HCT116 (cell line): ENCODE data around the gene UNC93B1. TPM values are rescaled to one million over a fixed set of nuclear protein-coding genes. Genes with fewer than 3 reads are reported as not detected.

Source experiments
- ATAC-seq: fragments of 200-7000 bp; cut with Tn5 transposase; 2 replicates; pipeline ENCODE4 v1.9.1; 2020; ENCODE audit warnings: mild to moderate bottlenecking, moderate library complexity
- BruUV-seq: library from RNA; stranded (reverse); fragments of 400-500 nt; replicated peaks from 2 replicates; lab custom pipeline; 2021; lab: Mats Ljungman, UMichigan
- CTCF ChIA-PET: fragments of 300-600 bp; sonication (Branson Sonifier 250); formaldehyde crosslinking; loops from one replicate; lab custom pipeline; 2021; ENCODE audit warnings: antibody characterized with exemption; lab: Charles Lee
- POLR2A ChIA-PET: fragments of 300-600, 350-600 bp; sonication (Branson Sonifier 250); formaldehyde crosslinking; loops from one replicate; lab custom pipeline; 2021; ENCODE audit warnings: antibody characterized with exemption; lab: Charles Lee
- RAD21 ChIA-PET, 2 experiments: fragments of 300-600 bp; sonication (Branson Sonifier 250); formaldehyde crosslinking; loops; one replicate each; lab custom pipeline; 2023; ENCODE audit warnings: low total read pairs in 2 of 2; ENCODE audit not compliant: uncharacterized antibody in 2 of 2, unreplicated experiment in 2 of 2, low non-redundant PET in 1 of 2; lab: Charles Lee
- DNase-seq: peaks from one replicate; pipeline ENCODE4 v3.0.0-alpha.2; 2010; ENCODE audit warnings: low read depth, low spot score
- H2AFZ ChIP-seq: fragments of 200-600 bp; shearing (Covaris generic), sonication (generic); 2 replicates; pipeline ENCODE4 v1.6.1; 2017; ENCODE audit warnings: low read depth, mixed run types, mixed read lengths, antibody characterized with exemption, low read length; ENCODE audit not compliant: poor library complexity, severe bottlenecking
- H3K27ac ChIP-seq: 2 replicates; pipeline ENCODE4 v1.5.1; 2012; ENCODE audit warnings: low read depth, low read length
- H3K27me3 ChIP-seq: fragments of 200-600 bp; sonication (generic); 2 replicates; pipeline ENCODE4 v1.6.1; 2016; ENCODE audit warnings: mixed run types, low read length, mixed read lengths; ENCODE audit not compliant: insufficient read depth
- H3K36me3 ChIP-seq, 2 experiments: fragments of 200-500 bp in 1 of 2; fragments of 200-600 bp in 1 of 2; sonication (Bioruptor generic) in 1 of 2; sonication (generic) in 1 of 2; 2 replicates each; pipeline versions ENCODE4 v1.5.1 to v1.6.1; 2014 to 2016; ENCODE audit warnings: low read length in 2 of 2, inconsistent platforms in 1 of 2, mixed read lengths in 1 of 2, mixed run types in 1 of 2; ENCODE audit not compliant: insufficient read depth in 2 of 2, control insufficient read depth in 1 of 2
- H3K4me1 ChIP-seq, 2 experiments: fragments of 200-600 bp in 1 of 2; sonication (generic) in 1 of 2; 2 replicates each; pipeline versions ENCODE4 v1.5.1 to v1.6.1; 2012 to 2017; ENCODE audit warnings: low read length in 2 of 2, inconsistent platforms in 1 of 2, mild to moderate bottlenecking in 1 of 2, mixed read lengths in 1 of 2, mixed run types in 1 of 2, moderate library complexity in 1 of 2; ENCODE audit not compliant: insufficient read depth in 2 of 2, control insufficient read depth in 1 of 2
- H3K4me2 ChIP-seq: fragments of 200-600 bp; sonication (generic); 2 replicates; pipeline ENCODE4 v1.6.1; 2017; ENCODE audit warnings: mixed run types, low read length, mixed read lengths
- H3K4me3 ChIP-seq, 2 experiments: fragments of 200-600 bp in 1 of 2; sonication (generic) in 1 of 2; replicated peaks in 1 of 2; 2 replicates each; pipeline ENCODE4 v1.5.1; 2011 to 2016; ENCODE audit warnings: low read length in 2 of 2, control low read depth in 1 of 2, low read depth in 1 of 2, mild to moderate bottlenecking in 1 of 2, mixed read lengths in 1 of 2, mixed run types in 1 of 2
- H3K79me2 ChIP-seq: fragments of 200-600 bp; sonication (generic); 2 replicates; pipeline ENCODE4 v1.6.1; 2017; ENCODE audit warnings: mild to moderate bottlenecking, mixed run types, low read length, moderate library complexity, mixed read lengths; ENCODE audit not compliant: insufficient read depth
- H3K9ac ChIP-seq: fragments of 200-600 bp; sonication (generic); 2 replicates; pipeline ENCODE4 v1.6.1; 2016; ENCODE audit warnings: low read length, mixed read lengths
- H3K9me2 ChIP-seq: fragments of 200-600 bp; sonication (generic), shearing (Covaris generic); 2 replicates; pipeline ENCODE4 v1.6.1; 2017; ENCODE audit warnings: mixed run types, mild to moderate bottlenecking, moderate library complexity; ENCODE audit not compliant: insufficient read depth
- H3K9me3 ChIP-seq, 2 experiments: fragments of 200-500 bp in 1 of 2; fragments of 200-600 bp in 1 of 2; sonication (Bioruptor generic) in 1 of 2; sonication (generic) in 1 of 2; 2 replicates each; pipeline ENCODE4 v1.6.1; 2014 to 2017; ENCODE audit warnings: low read length in 2 of 2, mixed read lengths in 2 of 2, inconsistent platforms in 1 of 2, low read depth in 1 of 2, mild to moderate bottlenecking in 1 of 2, mixed run types in 1 of 2, moderate library complexity in 1 of 2; ENCODE audit not compliant: control insufficient read depth in 1 of 2, insufficient read depth in 1 of 2
- H4K20me1 ChIP-seq: fragments of 200-600 bp; sonication (generic), shearing (Covaris generic); 2 replicates; pipeline ENCODE4 v1.6.1; 2017; ENCODE audit warnings: mixed run types, mild to moderate bottlenecking, moderate library complexity; ENCODE audit not compliant: insufficient read depth
- CTCF ChIP-seq, 3 experiments: fragments of 200-600 bp in 1 of 3; sonication (generic) in 1 of 3; IDR thresholded peaks in 2 of 3; conservative IDR thresholded peaks in 1 of 3; 2 replicates each; pipeline ENCODE4 v1.5.1; 2012 to 2017; ENCODE audit warnings: low read depth in 2 of 3, low read length in 2 of 3, antibody characterized with exemption in 1 of 3, borderline replicate concordance in 1 of 3, control low read depth in 1 of 3, mild to moderate bottlenecking in 1 of 3, mixed read lengths in 1 of 3, mixed run types in 1 of 3, moderate library complexity in 1 of 3; ENCODE audit not compliant: insufficient read depth in 1 of 3
- EZH2 ChIP-seq: fragments of 200-600 bp; sonication (generic); IDR thresholded peaks from 2 replicates; pipeline ENCODE4 v1.6.1; 2017; ENCODE audit warnings: antibody characterized with exemption, mixed run types
- EZH2phosphoT487 ChIP-seq: fragments of 200-600 bp; IDR thresholded peaks from 2 replicates; pipeline ENCODE4 v1.6.1; 2018; ENCODE audit warnings: antibody characterized with exemption, borderline replicate concordance
- FOSL1 ChIP-seq: IDR thresholded peaks from 2 replicates; pipeline ENCODE4 v1.6.1; 2012; ENCODE audit warnings: low read depth
- SP1 ChIP-seq: IDR thresholded peaks from 2 replicates; pipeline ENCODE4 v1.6.1; 2012; ENCODE audit warnings: low read depth
- intact Hi-C: fragments of 100-400 bp; cut with micrococcal nuclease; formaldehyde crosslinking; loops from 2 replicates; pipeline ENCODE4 v1.10.0; 2022
- total RNA-seq: library from RNA; stranded (reverse); gene quantifications from one replicate; pipeline ENCODE4 v1.2.1, GENCODE V29; 2021; ENCODE audit not compliant: unreplicated experiment

The UNC93B1 gene
- total RNA-seq, 1 experiment from 2014 or later, result 72.9 TPM

- Histone ChIP-seq H4K20me1 (no peaks in the 10 kb centered on the region), H3K4me2 (peak overlapping the region; percentile 7; the same call in 1 of the 2 replicates), H3K9me3 (peaks cover 0 to 5% of the 10 kb centered on the region in 2 experiments; a peak in 1 of 4 replicates), H3K9me2 (no peaks in the 10 kb centered on the region), H3K79me2 (no peaks in the 10 kb centered on the region), H3K4me3 (no peak overlapping the region), H2AFZ (no peak overlapping the region), H3K27ac (no peak overlapping the region), H3K27me3 (no peaks in the 10 kb centered on the region), H3K9ac (no peak overlapping the region), H3K4me1 (peaks cover 39 to 69% of the 10 kb centered on the region in 2 experiments), H3K36me3 (no peaks in the 10 kb centered on the region)
- CTCF ChIA-PET, result no interaction called here
- TF ChIP-seq CTCF (IDR thresholded peaks at IDR 0.05 in 2 of 3, conservative IDR thresholded peaks at IDR 0.05 in 1 of 3; ENCODE audit: borderline replicate concordance in 1 of 3, insufficient read depth in 1 of 3, low read depth in 2 of 3, low read length in 2 of 3) (peak in 1 of 3 experiments; percentile 19; a peak in 2 of 6 replicates), FOSL1 (no peak), EZH2phosphoT487 (no peak)
- BruUV-seq, result no TSS peak
- ATAC-seq, result peak; percentile 29
- intact Hi-C loops, result loop anchor here (5.0 kb wide), 1 partner anchor 182 kb away; no protein-coding TSS in a partner anchor
- POLR2A ChIA-PET, result no interaction called here
- DNase-seq, result no peak
- RAD21 ChIA-PET, result no interaction called here
Measured at GRCh38 chr11:68025047-68025446, 21.1 kb upstream of the UNC93B1 start.

DNA sequence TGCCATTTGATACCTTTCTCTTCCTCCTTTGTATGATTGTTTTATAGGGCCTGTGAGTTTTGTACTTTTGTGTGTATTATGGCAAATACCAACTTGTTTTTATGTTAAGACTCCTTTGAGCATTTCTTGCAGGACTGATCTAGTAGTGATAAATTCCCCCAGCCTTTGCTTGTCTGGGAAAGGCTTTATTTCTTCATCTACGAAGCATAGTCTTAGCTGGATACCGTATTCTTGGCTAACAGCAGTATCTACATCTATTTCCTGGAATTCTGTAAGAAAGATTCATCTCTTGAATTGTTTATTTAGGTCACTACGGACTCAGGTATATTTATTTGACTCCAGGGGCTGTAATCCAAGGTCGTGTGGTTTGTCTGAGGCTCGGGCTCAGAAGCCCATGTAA lies 20.6 kb upstream of the UNC93B1 start:
- intact Hi-C loops, result no loop called here
- no peaks in the 10 kb centered on the region for H4K20me1 ChIP-seq
- H3K4me3 ChIP-seq, result no peak overlapping the region
- no peak overlapping the region for H3K27ac ChIP-seq
- ChIA-PET CTCF (no interaction called here), POLR2A (no interaction called here), RAD21 (no interaction called here)
- peaks cover 41 to 69% of the 10 kb centered on the region in 2 experiments for H3K4me1 ChIP-seq
- H3K9me3 ChIP-seq, result peaks cover 0 to 4% of the 10 kb centered on the region in 2 experiments; a peak in 1 of 4 replicates
- H3K4me2 ChIP-seq, result no peak overlapping the region
- no peak for DNase-seq
- H3K27me3 ChIP-seq, result no peaks in the 10 kb centered on the region
- TF ChIP-seq EZH2, result no peak
- no peak for TF ChIP-seq SP1
- BruUV-seq, result no TSS peak
- no peak overlapping the region for H2AFZ ChIP-seq
- H3K79me2 ChIP-seq, result no peaks in the 10 kb centered on the region
- H3K9ac ChIP-seq, result no peak overlapping the region
- ATAC-seq, result no peak
- no peaks in the 10 kb centered on the region for H3K9me2 ChIP-seq
- H3K36me3 ChIP-seq, result no peaks in the 10 kb centered on the region
